WTC11 (cell line): Measurements from ENCODE around the gene CFAP20DC. TPM values are rescaled to one million over a fixed set of nuclear protein-coding genes. Genes with fewer than 3 reads are reported as not detected.

ENCODE experiments used
- ATAC-seq: fragments of 200-7000 bp; cut with Tn5 transposase; 2 replicates; pipeline ENCODE4 v1.10.0; 2021; ENCODE audit warnings: mild to moderate bottlenecking, moderate library complexity
- CTCF ChIA-PET: fragments of 300-600 bp; sonication (Branson Sonifier 250); formaldehyde crosslinking; loops from one replicate; lab custom pipeline; 2021; ENCODE audit warnings: antibody characterized with exemption; lab: Charles Lee
- POLR2A ChIA-PET: fragments of 350-600 bp; sonication (Branson Sonifier 250); formaldehyde crosslinking; loops from one replicate; lab custom pipeline; 2021; ENCODE audit warnings: antibody characterized with exemption; lab: Charles Lee
- DNase-seq: peaks from one replicate; pipeline ENCODE4 v3.0.0; 2021; ENCODE audit warnings: low spot score
- H3K27ac Mint-ChIP-seq: 2 replicates; pipeline ENCODE4 v1.8.0; 2021; ENCODE audit warnings: mixed read lengths
- H3K27me3 Mint-ChIP-seq: 2 replicates; pipeline ENCODE4 v1.8.0; 2021; ENCODE audit warnings: low read depth, mild to moderate bottlenecking, moderate library complexity, mixed read lengths
- H3K36me3 Mint-ChIP-seq: 2 replicates; pipeline ENCODE4 v1.8.0; 2021; ENCODE audit warnings: mixed read lengths
- H3K4me1 Mint-ChIP-seq: 2 replicates; pipeline ENCODE4 v1.8.0; 2022; ENCODE audit warnings: mixed read lengths
- H3K4me3 Mint-ChIP-seq: 2 replicates; pipeline ENCODE4 v1.8.0; 2021; ENCODE audit warnings: mild to moderate bottlenecking, moderate library complexity, mixed read lengths
- H3K9me3 Mint-ChIP-seq: 2 replicates; pipeline ENCODE4 v1.8.0; 2021; ENCODE audit warnings: mixed read lengths
- CREM ChIP-seq: sonication (generic); formaldehyde crosslinking; IDR thresholded peaks from 2 replicates; pipeline ENCODE4 v1.8.1; 2022; ENCODE audit warnings: mild to moderate bottlenecking, missing genetic modification reagents, moderate library complexity
- ELF4 ChIP-seq: sonication (generic); formaldehyde crosslinking; IDR thresholded peaks from 2 replicates; pipeline ENCODE4 v1.8.1; 2022; ENCODE audit warnings: low read depth, mild to moderate bottlenecking, moderate library complexity, missing genetic modification reagents
- EMX1 ChIP-seq: fragments of 250-450 bp; sonication (Bioruptor Pico); IDR thresholded peaks from 2 replicates; pipeline ENCODE4 v1.8.0; 2021; ENCODE audit warnings: mild to moderate bottlenecking
- GRHL2 ChIP-seq: fragments of 250-450 bp; sonication (Bioruptor Pico); IDR thresholded peaks from 2 replicates; pipeline ENCODE4 v1.8.0; 2022; ENCODE audit warnings: mild to moderate bottlenecking, moderate library complexity; ENCODE audit not compliant: insufficient replicate concordance, severe bottlenecking
- NFATC4 ChIP-seq: fragments of 250-450 bp; sonication (Bioruptor Pico); IDR thresholded peaks from 2 replicates; pipeline ENCODE4 v1.9.0; 2021; ENCODE audit warnings: mild to moderate bottlenecking
- NFE2L1 ChIP-seq: sonication (generic); formaldehyde crosslinking; IDR thresholded peaks from 2 replicates; pipeline ENCODE4 v1.8.1; 2023; ENCODE audit warnings: missing genetic modification reagents
- NR1H2 ChIP-seq: sonication (generic); formaldehyde crosslinking; IDR thresholded peaks from 2 replicates; pipeline ENCODE4 v1.9.0; 2021; ENCODE audit warnings: mild to moderate bottlenecking, moderate library complexity, missing genetic modification reagents
- OVOL2 ChIP-seq: fragments of 250-450 bp; sonication (Bioruptor Pico); IDR thresholded peaks from 2 replicates; pipeline ENCODE4 v1.9.0; 2021; ENCODE audit warnings: mild to moderate bottlenecking, borderline replicate concordance
- PRDM15 ChIP-seq: sonication (generic); formaldehyde crosslinking; IDR thresholded peaks from 2 replicates; pipeline ENCODE4 v1.8.0; 2022; ENCODE audit warnings: missing genetic modification reagents
- PRRX2 ChIP-seq: fragments of 250-450 bp; sonication (Bioruptor Pico); IDR thresholded peaks from 2 replicates; pipeline ENCODE4 v1.8.0; 2021; ENCODE audit warnings: mild to moderate bottlenecking
- RORB ChIP-seq: fragments of 250-450 bp; sonication (Bioruptor Pico); IDR thresholded peaks from 2 replicates; pipeline ENCODE4 v1.9.0; 2021; ENCODE audit warnings: mild to moderate bottlenecking
- STAT6 ChIP-seq: sonication (generic); formaldehyde crosslinking; conservative IDR thresholded peaks from 2 replicates; pipeline ENCODE4 v1.8.1; 2023; ENCODE audit warnings: mild to moderate bottlenecking, low read depth, missing genetic modification reagents, moderate library complexity
- ZMAT4 ChIP-seq: fragments of 250-450 bp; sonication (Bioruptor Pico); IDR thresholded peaks from 2 replicates; pipeline ENCODE4 v1.9.0; 2021; ENCODE audit warnings: mild to moderate bottlenecking
- ZNF532 ChIP-seq: fragments of 250-450 bp; sonication (Bioruptor Pico); IDR thresholded peaks from 2 replicates; pipeline ENCODE4 v1.9.0; 2021; ENCODE audit warnings: mild to moderate bottlenecking, borderline replicate concordance
- total RNA-seq: library from RNA; stranded (reverse); gene quantifications from 3 replicates; pipeline ENCODE4 v1.2.3, GENCODE V29; 2021

CFAP20DC gene
- total RNA-seq, 1 experiment from 2014 or later, result 4.9 TPM

- Mint-ChIP-seq H3K4me3 (no peak overlapping the region), H3K27ac (no peak overlapping the region), H3K4me1 (peaks cover 7% of the 10 kb centered on the region; the same call in 1 of the 2 replicates), H3K27me3 (no peaks in the 10 kb centered on the region), H3K9me3 (peaks cover 16% of the 10 kb centered on the region), H3K36me3 (no peaks in the 10 kb centered on the region)
- ATAC-seq (no peak), DNase-seq (no peak)
- ChIA-PET POLR2A (no interaction called here), CTCF (interaction anchor here (0.7 kb wide), 1 partner anchor 166 kb away, joined by 3 read pairs; no protein-coding TSS in a partner anchor)
- TF ChIP-seq NFE2L1 (no peak), ZMAT4 (no peak), STAT6 (CRISPR knock-in tag) (no peak), NR1H2 (CRISPR knock-in tag) (no peak), ELF4 (no peak), ZNF532 (CRISPR knock-in tag) (no peak), PRDM15 (CRISPR knock-in tag) (no peak), RORB (CRISPR knock-in tag) (no peak), EMX1 (CRISPR knock-in tag) (no peak), GRHL2 (no peak), PRRX2 (CRISPR knock-in tag) (no peak)
Measured at GRCh38 chr3:58989955-58990354, 59.9 kb downstream of the CFAP20DC start.

GRCh38 chr3:58989163-58989562 lies 60.7 kb downstream of the CFAP20DC start:
- H3K36me3 Mint-ChIP-seq, result no peaks in the 10 kb centered on the region
- POLR2A ChIA-PET, result no interaction called here
- TF ChIP-seq NFATC4 (CRISPR knock-in tag) (no peak), CREM (CRISPR knock-in tag) (no peak), OVOL2 (CRISPR knock-in tag) (no peak), ELF4 (no peak), ZNF532 (CRISPR knock-in tag) (no peak)

More at GRCh38 chr3:58989163-58989562, 60.7 kb downstream of the CFAP20DC start:
- CTCF ChIA-PET, result no interaction called here
- ATAC-seq (no peak), DNase-seq (no peak)
- Mint-ChIP-seq H3K4me1 (no peaks in the 10 kb centered on the region), H3K27ac (no peak overlapping the region), H3K27me3 (no peaks in the 10 kb centered on the region), H3K9me3 (peaks cover 16% of the 10 kb centered on the region), H3K4me3 (no peak overlapping the region)
